Measurements from ENCODE around the gene HOXA7.

HOXA7 gene

DNA sequence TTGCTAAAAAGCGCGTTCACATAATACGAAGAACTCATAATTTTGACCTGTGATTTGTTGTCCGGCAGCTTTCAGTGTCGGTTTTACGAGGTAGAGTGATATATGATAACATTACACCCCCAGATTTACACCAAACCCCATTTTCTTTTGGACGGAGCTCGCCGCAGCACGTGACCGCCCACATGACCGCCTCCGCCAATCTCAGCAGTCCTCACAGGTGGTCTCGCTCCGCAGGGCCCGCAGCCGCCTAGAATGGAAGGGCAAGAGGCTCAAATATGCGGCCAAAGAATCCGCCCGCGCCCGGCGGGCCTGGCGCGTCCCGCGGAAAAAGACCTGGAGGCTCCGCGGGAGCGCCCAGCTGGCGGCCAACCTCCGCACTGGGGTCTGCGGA is at the start of gene HOXA7:
Gene HOXA7, minus strand, starts transcription at position 168 of the 391 bp plus-strand sequence. Its CDS starts 130 bp downstream, at position 38.
- DNase-seq: no peak

DNA sequence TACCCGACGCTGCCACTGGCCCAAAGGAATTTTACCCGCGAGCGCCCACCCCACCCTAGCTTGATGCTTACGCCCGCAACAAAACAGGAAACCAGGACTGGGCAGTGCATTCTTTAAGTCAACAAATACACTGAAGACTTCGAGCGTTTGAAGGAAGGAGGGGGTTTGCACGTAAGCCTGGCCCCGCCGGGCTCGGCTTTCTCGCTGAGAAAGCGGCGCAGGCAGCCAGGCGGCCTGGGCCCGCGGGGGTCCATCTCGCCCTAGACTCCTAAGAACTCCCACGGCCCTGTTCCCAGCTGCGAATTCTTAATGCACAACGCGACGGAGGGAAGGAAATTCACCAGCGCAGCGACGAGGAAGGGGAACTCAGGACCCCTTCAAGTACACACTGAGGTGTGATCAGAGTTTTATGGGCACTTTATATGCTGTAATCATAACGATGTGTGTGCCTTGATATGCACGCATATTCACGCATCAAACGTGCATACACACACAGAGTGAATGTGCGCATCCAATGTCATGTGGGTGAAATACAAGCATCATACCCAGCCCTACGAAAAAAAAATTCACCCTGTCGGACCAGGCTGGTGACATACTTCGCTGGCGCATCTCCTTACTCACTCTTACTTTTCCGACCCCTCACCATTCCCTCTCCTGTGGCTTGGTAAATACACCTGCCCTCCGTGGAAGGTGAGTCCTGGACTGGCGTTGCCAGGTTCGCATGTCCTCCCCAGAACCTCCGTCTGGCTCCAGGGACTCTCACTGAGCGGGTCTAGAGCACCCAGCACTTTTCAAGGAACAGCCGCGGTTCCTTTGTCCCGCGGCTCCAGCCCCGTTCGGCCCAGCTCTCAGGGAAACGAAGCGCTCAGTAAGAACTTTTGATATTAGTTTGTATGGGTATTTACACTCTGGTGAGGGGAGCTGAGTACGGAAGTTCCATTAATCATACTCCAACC is 49.1 kb upstream of the HOXA7 start:
- DNase-seq: no peak

DNA sequence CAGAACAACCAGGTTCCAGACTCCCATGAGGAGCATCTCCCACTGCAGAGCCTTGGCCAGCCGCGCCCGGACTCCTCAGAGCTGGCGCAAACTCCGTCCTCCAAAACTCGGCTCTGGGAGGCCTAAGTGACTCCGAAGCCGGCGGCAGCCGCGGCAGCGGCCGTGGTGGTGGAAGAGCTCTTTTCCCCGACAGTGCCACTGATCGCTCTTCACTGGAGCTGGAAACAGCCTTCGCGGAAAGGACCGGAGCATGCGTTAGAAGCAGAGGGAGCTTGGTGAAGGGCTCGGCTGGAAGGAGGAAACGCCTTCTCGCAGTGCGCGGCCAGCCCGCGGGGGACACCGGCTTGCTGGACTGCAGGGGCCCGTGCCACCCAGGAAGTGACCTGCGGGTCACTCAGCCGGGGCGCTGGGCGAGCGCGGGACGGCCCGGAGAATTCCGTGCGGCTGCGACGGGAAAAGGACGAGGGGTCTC is 48.4 kb upstream of the HOXA7 start:
- DNase-seq: no peak

DNA sequence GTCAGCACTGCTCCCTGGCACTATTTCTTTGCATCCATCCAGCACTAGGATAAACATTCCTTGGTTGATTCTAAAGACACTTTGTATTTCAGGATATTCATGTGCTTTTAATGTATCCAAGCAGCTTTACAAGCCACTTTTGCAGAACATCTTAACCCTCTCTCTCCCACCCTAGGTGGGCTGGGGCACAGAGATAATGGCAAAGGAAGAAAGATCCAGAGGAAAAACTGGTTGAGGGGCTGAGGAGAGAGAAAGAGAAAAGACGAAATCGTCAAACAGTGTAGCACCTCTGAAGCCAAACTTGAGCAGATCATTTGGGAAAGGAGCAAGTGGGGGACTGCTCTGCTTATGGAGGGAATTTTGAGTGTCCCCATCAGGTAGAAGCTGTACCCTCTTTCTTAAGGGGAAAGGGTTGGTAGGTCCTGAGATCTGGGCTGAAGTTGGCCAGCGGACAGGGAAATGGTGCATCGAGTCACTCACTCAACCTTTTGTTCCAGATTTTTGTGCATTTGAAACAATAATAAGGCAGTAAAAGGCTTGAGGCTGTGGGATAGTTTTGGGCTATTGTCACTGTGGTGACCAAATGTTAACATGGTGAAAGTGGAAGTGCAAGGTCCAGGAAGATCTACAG is 47.6 kb upstream of the HOXA7 start:
- DNase-seq: no peak

DNA sequence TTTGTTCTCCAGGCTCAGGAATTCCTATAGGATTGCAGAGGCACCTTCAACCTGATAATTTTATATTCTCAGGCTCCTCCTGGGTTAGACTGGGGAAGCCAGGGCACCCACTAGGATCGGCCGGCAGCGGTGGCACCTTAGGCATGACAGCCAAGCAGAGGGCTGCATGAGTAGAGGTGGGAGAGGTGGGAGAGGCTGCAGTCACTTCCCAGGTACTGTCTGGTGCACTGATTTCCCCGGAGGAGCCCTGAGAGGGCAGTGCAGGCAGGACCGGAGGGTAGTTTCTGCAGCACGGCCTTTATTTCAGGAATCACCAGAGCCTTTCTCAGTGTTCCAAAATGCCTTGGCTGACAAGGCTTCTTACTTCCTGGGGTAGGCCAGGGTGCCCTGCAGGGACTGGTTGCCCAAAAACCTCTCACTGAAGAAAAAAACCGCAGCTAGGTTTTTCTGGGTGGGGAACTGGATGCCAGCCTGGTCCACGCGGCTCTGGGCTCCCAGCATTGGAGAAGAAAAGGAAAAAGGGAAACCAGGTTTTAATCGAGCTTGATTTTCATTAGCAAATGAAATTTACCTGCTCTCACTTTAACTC is 47.0 kb upstream of the HOXA7 start:
- no peak for DNase-seq

DNA sequence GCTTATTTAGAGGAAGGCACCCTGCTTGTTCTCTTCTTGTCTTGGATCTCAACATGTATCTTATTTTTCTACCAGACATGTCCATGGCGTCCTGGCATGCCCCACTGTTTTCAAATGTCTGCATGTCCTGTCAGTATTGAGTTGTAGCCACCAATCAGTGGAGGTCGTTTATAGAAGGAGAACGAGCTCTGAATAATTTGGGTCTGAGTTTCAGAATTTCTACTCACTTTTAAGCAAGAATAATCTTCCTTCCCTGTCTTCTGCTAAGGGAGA is 46.3 kb upstream of the HOXA7 start:
- no peak for DNase-seq

DNA sequence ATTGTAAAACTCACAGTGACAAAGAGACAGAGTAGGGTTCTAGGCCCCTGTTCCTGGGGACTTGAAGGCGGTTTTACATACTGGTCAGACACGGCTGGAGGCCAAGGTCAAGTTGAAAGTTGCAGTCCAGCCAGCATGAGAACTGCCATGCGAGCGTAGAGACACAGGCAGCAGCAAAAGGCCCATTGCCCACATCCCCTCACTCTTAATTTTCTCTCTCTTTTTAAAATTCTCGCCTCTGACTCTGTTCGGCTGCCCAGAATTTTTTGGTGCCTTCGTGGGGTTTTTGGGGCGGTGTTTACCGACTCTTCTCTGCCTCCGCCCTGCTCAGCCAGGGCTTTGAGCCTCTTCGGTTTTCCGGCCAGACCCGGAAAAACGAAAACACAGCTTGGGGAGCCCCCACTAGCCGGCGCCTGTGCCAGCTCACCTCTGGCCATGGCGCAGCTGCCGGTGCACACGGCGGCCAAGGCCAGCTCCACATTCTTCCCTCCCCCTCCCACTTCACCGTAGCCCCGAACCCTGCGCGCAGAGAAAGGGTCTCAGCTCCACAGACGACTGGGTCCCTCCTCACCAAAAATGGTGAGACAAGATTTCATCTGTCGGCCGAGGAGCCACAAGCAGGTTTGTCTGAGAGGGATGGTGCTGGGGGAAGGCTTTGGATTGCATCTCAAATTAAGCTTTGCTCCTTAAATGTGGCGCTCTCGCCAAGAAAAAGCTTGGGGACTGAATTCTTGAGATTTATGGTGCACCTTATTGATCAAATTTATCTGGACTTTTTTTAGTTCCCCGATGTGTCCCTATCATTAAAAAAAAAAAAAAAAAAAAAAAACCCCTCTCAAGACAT is 45.8 kb upstream of the HOXA7 start:
- DNase-seq: no peak

DNA sequence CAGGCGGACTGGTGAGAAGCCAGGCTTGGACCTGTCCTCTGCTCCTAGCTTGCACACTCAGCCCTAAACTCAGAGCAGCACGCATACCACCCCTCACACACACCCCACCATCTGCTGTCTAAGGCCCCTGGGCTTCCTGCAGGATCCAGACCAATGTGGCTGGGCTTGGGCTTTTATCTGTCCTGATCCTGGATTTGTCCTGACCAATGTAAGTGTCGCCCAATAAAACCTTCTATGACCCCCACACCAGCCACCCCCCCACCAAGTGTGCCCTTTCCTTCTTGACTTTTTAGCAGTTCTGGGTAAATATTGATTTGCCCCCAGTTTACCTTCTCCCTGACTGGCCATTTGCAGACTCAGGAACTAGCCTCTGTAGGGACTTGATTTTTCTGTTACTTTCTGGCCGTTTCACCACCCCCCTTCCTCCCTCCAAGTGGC is 45.1 kb upstream of the HOXA7 start:
- no peak for DNase-seq

DNA sequence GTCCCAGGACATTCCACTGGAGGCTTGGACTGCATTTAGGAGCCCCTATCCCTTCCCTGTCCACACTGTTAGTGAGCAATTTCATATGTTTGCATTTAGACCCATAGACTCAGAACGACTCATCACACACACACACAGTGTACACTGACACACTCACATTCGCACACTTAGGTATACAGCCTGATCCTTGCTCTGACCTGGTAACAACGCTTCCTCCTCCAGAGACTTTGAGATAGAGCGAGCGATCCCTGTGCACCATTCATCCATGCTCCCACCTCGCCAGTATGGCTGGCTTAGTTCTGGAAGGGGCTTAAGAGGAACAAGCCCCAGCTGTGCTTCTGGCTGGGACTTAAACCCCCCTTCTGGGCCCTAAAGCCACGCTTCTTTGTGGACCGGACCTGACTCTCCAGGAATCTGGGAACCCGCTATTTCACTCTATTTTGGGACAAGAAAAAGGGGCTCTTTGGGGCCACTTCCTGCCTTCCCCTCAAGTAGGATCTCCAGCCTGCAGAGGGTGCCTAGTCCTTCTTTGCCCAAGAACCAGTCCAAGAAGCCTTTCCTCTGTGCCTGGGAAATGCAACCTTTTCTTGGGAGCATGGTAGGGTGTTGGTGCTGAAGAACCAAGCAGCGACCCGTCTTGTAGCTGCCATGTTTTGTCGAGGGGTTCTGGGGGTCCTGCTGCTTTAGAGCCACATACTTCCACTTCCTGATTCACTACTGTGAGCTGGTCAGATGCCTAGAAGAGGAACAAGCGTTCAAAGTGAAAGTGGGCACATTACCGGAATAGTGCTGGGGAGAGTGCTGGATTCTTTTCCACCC is 44.5 kb upstream of the HOXA7 start:
- no peak for DNase-seq

DNA sequence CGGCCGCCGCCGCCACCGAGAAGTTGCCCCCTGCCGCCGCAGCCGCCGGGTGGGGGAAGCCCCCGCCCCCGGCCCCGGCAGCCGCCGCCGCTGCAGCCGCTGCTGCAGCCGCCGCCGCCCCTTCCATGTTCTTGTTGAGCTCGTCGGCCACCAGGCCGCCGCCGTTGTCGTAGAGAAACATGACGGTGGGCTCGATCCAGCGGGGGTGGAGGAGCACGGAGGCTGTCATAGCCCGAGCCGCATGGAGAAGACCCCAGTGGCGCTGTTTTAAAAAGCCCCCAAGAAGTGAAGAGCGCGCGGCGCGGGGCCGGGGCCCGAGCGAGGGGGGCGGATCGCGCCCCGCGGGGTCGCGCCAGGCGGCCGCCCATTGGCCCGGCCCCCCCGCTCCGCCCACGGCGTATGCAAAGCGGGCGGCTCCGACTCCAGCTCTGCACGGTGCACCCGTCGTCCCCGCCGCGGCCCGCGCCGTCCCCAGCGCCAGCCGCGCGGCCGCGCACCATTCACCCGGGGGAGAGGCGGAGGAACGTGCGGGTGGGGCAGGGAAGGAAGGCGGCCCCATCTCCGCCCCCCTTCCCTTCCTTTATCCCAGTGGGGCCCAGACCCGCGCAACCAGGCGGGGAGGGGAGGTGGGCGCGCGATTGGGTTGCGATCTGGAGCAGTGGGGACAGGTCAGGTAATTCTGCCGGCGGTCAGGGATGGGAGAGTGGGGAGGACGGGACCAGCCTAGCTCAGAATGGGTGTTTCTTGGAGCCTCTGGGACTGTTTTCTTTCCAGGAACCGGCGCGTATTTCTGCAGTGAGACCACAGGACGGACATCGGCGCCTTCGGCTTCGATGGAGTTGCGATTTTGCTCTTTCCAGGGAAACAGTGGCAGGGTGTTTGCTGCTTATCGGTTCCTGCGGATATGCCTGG is 43.6 kb upstream of the HOXA7 start, which contains the start of gene HOXA13:
Gene HOXA13, minus strand, starts transcription at position 243 of the 912 bp plus-strand sequence. Its CDS starts 14 bp downstream, at position 229.
- DNase-seq: no peak

DNA sequence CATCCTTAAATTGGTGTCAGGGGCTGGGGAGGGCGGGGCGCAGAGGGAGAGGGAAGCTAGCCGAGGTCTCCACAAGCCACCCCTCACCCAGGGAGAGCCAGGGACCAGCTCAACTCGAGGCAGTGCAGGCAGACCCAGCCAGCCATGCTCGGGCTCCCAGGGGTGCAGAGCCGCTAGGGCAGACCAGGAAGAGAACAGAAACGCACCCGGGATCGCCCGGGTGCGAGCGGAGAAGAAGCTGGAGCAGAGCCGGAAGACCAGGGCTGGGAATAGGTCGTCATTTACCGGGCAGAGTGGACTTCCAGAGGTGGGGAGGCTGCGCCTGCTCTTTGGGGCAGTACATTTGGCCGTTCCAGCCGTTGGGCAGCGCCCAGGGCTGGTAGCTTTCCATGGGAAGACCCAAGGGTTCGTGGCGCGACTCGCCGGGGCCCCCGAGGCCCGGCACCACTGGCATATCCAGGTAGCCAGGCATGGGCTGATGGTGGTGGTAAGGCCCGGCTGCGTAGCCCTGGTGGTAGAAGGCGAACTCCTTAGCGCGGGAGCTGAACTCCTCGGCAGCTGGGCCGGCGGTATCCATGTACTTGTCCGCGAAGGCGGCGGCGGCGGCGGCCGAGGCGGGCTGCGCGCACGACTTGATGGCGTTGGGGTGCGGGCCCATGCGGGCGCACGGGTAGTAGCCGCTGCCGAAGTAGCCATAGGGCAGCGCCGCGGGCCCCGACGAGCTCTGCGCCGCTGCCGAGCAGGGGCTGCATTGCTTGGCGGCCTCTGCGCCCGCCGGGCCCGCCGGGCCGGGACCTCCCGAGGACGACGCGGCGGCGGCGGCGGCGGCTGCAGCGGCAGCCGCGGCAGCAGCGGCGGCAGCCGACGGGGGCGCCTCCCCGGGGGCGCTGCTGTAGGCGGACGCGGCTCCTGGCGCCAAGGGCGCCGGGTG is 42.7 kb upstream of the HOXA7 start:
- DNase-seq: no peak

DNA sequence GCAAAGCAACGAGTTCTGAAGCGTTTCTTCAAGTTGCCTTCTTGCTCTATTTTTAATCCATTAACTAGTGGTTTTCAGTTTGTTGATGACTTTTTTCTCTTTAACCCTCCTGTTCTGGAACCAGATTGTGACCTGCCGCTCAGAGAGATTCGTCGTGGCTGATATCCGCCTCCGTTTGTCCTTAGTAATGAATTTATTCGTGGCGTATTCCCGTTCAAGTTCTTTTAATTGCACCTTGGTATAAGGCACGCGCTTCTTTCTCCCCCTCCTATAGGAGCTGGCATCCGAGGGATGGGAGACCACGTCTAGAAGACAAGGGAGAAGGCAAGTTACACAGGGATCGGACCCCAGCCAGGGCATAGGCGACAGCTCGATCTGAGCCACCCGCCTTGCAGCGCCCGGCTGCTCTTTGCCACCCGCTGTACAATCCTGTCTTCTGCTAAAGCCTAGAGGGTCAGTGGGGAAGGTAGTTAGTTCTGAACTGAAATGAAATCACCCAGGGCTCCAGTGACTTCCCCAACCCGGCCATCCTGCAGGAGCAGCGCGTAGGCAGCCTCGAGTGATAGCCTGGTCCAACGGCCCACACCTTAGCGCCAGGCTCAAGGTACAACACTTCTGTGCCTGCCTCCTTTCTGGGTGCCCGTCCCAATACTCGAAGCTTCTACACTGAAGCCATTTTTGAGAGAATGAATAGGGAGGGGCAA is 41.8 kb upstream of the HOXA7 start:
- DNase-seq: no peak

DNA sequence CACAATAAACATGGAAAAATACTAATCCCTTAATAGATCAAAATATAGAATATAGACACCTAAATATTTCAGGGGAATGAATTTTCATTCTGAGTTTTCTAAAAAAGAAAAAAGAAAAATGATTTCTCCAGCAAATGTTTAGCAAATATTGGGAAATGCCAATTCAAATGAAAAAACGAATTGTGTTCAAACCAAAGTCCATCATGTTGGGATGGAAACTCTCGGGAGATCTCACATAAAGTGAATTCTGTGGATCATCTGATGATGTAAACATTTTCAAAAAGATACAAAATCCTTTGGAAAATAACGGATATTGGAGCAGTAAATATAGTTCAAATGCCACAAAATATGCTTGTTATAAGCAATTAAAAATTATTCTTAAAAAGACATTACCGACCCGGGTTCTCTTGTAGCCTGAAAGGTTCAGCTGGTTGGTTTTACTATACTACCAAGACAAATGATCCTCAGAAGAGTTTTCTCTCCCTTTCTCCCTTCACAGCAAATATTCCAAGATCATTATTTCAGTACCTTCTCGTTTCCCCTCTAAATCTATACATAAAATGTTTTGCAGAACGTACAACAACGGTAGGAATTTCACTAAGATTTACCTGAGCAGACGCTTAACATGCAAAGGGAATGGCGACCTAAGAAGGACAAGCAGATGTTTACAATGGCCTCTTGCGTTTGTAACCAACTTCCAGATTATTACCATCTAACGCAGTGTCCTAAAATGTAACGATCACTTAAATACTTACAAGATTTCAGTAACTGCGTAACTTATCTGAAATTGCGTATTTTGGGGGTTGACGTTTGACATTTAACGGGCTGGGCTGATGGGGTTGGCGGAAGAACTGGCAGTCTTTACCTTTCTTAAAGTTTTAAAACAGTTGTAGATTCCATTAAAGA is 40.9 kb upstream of the HOXA7 start:
- DNase-seq: no peak

DNA sequence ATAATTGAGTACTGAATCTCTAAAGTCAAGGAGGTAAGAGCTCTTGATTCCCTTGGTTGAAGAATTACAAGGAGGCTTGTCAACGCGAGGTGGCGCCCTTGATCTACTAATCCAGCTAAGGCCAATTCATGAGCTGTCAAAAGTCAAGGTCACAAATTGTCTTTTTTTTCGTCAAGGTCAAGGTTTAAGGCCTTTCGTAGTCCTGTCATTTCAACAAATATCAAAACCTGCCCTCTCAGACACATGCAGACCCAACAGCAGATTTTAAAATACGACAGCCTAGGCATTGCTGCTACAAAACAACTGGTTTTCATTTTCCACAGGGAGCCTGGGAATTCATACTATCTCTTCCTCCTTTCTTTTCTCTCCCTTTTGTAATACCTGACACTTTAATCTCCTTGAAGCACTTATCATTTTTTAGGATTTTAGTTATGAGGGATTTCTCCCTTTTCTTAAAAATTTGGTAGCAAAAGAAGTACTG is 39.9 kb upstream of the HOXA7 start:
- DNase-seq: no peak

DNA sequence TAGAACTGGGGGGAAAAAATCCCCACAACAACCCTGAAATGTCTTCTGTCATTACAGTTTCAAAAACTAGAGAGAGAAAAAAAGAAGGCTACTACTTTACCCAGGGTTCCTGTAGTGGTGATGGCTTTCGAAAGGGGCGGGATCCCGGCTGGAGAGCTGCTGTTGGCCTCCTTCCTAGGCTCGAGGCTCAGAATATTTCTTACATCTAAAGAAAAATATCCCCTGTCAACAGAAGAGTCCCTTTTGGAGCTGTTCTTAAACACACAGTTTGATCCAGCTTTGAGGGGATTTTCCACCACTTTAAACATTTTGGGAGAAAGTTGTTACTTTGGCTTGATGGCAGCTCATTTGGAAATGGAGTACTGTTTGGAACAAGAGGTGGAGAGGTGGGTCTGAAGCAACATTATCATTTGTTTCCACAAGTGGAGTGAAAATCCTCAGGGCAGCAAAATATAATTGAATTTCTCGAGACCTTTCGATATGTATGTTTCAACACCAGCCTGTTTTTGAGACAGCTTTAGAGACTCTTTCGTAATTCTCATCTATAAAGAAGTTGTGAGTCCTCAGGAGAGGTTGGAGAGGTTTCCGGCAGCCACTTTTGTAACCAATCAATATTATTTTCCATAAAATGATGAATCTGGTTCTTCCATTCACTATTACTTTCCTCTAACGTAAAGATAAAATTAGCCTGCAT is 38.4 kb upstream of the HOXA7 start:
- DNase-seq: no peak

DNA sequence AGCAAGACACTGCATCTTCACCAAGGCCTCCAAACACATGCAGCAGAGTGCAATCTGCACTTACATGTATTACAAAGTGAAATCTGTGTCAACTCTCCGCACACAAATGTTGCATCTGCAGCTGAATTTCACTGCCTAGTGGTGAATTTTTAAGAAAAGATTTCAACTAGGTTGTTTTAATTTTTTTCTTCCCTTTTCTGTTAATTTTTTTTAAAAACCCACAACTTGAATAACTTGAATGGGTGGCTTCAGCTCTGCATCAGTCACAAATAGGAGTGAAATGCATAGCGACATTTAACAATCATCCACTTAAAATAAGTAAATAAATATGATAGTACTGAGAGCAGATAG is 37.5 kb upstream of the HOXA7 start:
- no peak for DNase-seq

DNA sequence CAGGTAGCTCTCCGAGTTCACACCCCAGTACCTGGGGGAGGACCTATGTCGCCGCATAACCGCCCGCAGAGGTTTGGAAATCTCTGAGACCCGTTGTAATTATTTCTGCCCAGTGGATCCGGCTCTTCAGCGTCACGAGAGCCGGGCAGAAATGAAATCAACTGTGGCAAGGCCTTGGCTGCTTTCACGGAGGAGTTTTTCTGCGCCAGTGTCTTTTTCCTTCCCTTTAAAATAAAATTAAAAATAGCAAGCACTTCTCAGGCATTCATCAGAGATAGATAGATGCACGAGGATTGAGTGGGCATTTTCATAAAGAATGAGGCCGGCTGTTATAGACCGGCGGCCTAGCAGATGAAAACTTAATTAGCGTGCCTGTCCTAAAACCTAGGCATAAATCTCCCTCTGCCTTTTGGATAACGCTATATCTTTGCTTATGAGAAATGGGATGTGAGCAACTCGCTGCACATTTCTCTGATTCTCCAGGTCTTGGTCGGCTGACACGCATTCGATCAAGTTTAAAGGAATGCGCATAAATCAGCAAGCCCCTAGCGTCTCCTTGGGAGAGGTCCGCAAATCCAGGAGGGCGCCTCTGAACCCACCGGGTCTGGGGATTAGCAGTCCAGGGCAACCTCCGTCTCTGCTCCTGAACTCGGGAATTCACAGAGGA is 37.0 kb upstream of the HOXA7 start:
- DNase-seq: no peak

Measured in 8988T (cell line).